Smooth muscle cell of the brain vasculature (primary cell): ENCODE measurements around the gene SPATA7.
"Not testable (repeated sequence)": the region's sequence is repeated elsewhere in the genome, so short reads cannot be mapped to it uniquely, and the experiment has no call there.

Experiments used
- DNase-seq: peaks from one replicate; pipeline ENCODE4 v3.0.0-alpha.2; 2012; ENCODE audit warnings: low read depth, low spot score

SPATA7 gene, protein sequence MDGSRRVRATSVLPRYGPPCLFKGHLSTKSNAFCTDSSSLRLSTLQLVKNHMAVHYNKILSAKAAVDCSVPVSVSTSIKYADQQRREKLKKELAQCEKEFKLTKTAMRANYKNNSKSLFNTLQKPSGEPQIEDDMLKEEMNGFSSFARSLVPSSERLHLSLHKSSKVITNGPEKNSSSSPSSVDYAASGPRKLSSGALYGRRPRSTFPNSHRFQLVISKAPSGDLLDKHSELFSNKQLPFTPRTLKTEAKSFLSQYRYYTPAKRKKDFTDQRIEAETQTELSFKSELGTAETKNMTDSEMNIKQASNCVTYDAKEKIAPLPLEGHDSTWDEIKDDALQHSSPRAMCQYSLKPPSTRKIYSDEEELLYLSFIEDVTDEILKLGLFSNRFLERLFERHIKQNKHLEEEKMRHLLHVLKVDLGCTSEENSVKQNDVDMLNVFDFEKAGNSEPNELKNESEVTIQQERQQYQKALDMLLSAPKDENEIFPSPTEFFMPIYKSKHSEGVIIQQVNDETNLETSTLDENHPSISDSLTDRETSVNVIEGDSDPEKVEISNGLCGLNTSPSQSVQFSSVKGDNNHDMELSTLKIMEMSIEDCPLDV

DNA sequence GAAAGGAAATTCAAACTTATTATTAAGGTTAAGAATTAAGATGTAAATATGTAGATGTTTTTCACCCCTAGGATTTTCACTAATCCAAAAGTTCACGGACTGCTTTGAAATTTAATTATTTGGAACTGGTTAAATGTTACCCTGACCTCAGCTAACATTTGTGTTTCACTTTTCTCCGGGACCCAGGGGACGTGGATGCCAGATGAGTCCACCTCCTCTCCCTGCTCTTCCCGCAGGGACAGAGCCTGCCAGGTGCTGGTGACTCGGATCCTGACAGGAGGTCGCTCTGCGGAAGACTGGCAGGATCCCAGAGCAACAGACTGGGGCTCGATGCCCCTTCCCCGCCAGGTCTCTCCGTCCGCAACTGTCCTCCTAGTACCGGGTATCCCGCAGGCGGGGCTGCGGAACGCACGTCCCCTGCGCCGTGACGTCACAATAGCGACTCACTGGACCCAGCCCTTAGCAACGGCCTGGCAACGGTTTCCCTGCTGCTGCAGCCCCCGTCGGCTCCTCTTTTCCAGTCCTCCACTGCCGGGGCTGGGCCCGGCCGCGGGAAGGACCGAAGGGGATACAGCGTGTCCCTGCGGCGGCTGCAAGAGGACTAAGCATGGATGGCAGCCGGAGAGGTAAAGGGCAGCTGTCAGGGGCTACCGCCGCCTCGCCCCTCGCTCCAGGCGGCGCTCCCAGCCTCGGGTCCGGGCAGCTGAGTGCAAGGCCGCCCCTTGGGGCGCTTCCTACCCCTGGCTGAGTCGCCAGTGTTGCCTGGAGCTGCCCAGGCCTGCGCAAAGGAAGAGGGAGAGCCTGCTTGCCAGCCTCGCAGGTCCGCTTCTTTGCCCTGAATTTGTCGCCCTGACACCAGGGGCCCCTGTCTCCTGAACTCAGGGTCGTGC, at the start of gene SPATA7:
TSS of gene SPATA7 (plus strand) at position 446 of the 890 bp plus-strand sequence. CDS start at position 608, 162 bp downstream.
- peak; percentile 63 for DNase-seq

DNA sequence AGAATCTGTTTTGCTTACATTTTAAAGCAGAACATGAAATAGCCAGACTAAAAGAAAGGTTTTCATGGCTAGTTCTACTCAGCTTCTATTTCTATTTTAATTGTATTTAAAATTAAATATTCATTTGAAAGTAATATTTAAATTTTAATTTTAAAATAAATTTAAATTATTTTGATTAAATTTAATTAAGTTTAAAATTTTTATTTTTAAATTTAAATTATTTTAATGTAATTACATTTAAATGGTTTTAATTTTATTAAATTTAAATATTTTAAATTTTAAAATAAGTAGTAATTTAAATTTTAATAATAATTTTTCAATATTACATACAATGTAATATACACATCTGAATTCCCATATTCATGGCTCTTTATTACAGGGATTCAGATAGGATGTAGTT, 45.1 kb upstream of the SPATA7 start:
- DNase-seq: no peak

DNA sequence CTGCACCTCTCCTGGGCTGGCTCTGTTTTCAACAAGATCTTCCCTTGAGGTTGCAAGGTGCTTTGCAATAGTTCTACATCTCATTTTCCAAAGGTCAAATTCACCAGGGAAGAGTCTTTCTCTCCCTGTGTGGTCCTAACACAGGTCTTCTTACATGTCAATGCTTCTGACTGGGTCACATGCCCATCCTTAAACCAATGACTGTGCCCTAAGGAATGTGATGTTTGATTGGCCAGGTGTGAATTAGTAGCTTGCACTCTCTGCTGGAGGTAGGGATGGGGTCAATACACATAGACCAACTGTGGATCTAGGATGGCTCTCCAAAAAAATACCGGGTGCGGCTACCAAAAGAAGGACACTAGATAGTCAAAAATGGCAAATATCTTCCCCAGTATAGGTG, 42.5 kb upstream of the SPATA7 start:
- no peak for DNase-seq

DNA sequence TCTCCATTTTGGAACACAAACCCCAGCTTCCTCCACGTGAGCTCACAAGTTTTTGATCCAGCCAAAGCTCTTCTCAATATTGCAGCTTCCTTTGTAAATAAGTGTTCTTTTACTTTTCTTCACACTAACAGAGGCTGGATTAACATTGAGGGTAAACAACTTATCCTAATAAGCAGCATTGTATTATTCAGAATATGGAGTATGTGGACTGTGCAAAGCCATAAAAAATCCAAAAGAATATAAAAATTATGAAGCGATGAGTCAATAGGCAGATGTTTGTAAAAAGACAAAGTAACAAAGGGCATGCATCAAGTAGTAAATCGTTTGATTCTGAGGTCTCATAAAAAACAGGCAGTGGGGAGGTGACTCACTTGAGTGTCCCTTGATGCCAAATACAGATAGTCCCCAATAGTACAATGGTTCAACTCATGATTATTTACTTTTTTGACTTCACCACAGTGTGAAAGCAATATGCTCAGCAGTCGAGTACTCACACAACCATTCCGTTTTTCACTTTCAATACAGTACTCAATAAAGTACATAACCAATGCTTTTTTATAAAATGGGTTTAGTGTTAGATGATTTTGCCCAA, 39.3 kb upstream of the SPATA7 start:
- no peak for DNase-seq

DNA sequence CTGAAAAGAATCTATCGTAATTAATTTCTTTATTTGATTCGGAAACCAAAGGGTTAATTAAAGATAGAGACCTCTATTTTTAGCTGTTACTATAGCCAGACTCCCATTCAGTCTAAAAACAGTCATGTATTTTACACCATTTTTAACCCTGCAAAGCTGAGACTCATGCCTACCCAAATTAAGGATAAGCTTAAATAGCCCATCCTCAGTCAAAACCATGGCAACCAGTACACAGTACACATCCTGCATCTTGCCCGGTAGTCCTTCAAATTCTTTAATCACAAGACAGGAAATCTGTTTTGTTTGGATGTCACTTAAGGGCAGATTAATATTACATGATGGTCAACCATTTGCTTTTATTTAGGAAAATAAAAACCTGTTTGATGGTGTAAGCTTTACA, 36.9 kb upstream of the SPATA7 start:
- no peak for DNase-seq

DNA sequence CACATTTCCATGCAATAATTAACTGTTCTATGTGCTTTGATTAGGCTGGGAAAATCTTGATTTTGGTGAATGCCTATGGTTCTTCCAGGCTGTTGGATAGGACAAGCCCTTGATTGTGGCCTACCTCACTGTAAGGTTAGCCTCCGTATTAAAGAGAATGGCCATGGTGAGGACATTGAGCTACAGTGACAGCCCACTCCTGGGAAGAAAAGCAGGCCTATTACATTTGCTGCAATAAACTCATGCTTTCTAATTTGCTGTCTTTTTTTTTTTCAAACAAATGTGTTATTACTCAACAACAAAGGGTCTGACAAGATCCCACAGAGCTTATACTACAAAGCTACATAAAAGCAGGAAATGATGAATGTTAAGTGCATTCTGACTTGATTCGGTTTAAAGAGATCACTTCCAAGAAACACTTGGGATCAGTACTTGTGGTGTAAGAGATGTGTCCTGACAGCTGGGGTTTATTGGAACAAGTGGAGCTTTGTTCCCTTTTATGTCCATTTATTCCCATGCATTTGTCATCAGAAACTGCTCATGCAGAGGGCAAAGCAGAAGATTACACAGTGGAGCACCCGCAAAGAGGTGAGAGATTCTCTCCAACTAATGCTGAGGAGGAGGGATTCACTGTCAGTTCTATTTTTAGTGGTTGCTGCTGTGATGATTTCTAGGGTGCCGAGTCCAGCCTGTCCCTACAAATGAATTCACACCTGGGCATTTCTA, 33.3 kb upstream of the SPATA7 start:
- DNase-seq: no peak

DNA sequence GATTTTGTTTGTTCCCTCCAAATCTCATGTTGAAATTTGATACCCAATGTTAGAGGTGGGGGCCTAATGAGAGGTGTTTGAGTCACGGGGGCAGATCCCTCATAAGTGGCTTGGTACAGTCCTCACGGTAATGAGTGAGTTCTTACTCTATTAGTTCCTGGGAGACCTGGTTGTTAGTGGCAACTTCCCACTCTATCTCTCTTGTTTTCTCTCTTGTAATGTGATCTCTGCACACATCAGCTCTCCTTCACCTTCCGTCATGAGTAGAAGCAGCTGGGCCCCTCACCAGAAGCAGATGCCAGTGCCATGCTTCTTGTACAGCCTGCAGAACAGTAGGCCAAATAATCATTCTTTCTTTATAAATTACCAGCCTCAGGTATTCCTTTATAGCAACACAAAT, 32.8 kb upstream of the SPATA7 start:
- DNase-seq: no peak

DNA sequence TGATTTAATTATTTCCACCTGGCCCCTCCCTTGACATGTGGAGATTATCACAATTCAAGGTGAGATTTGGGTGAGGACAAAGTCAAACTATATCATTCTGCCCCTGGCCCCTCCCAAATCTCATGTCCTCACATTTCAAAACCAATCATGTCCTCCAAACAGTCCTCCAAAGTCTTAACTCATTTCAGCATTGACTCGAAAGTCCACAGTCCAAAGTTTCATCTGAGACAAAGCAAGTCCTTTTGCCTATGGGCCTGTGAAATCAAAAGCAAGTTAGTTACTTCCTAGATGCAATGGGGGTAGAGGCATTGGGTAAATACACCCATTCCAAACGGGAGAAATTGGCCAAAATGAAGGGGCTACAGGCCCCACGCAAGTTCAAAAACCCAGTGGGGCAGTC, 31.1 kb upstream of the SPATA7 start:
- no peak for DNase-seq

DNA sequence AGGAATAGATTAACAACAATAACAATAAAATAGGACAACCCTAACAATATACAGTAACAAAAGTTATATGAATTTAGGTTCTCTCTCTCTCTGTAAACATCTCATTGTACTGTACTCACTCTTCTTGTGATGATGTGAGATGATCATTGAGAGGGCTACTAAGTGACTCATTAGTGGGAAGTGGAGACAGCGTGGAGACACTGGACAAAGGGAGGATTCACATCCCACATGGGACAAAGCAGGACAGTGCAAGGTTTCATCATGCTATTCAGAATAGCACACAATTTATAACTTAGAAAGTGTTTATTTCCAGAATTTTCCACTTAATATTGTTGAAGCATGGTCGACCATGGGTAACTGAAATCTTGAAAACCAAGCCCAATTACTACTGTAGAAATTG, 26.0 kb upstream of the SPATA7 start:
- DNase-seq: no peak

DNA sequence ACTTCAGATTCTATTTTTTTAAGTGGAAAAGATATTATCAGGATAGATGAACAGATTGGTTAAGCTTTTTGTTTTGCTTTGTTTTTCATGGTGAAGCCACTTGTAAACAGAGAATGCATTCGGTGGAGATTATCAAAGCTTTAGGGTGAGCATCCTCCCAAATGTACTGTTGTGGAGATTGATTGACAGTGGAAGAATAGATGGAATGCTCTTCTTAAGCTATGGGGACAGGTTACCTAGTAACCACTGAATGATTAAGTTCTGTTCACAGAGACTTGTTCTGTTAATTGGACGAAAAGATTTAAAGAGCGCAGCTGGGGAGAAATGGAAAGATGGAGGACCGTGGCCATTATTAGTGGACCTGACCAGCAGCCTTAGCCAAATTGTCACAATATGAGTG, 21.8 kb upstream of the SPATA7 start:
- DNase-seq: no peak

DNA sequence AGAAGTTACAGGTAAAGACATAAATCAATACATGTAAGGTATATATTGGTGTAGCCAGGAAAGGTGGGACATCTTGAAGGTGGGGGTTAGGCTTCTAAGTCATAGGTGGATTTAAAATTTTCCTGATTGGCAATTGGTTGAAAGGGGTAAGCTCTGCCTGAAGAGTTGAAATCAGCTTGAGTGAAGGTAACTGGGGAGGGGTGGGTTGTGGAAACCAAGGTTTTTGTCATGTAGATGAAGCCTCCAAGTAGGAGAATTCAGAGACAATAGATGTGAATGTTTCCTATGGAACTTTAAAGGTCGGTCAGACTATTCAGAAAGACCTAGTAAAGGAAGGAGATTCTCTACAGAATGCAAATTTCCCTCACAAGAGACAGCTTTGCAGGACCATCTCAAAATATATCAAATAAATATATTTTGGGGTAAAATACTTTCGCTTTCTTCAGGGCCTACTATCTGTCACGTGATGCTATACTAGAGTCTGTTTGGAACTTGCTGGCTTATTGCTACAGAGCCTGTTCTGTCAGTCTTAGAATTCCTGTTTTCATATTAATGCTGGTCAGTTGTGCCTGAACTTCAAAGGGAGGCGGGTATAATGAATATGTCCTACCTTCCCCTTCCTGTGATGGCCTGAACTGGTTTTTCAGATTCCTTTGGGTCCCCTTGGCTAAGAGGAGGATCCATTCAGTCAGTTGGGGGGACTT, 20.6 kb upstream of the SPATA7 start:
- DNase-seq: no peak

DNA sequence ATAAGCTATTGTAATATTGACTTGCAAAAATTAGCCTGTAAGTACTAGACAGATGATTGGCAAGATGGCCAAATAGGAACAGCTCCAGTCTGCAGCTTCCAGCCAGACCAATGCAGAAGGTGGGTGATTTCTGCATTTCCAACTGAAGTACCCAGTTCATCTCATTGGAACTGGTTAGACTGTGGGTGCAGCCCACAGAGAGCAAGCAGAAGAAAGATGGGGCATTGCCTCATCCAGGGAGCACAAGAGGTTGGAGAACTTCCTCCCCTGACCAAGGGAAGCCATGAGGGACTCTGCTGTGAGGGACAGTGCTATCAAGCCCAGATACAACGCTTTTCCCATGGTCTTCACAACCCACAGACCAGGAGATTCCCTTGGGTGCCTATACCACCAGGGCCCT, 16.0 kb upstream of the SPATA7 start:
- no peak for DNase-seq

DNA sequence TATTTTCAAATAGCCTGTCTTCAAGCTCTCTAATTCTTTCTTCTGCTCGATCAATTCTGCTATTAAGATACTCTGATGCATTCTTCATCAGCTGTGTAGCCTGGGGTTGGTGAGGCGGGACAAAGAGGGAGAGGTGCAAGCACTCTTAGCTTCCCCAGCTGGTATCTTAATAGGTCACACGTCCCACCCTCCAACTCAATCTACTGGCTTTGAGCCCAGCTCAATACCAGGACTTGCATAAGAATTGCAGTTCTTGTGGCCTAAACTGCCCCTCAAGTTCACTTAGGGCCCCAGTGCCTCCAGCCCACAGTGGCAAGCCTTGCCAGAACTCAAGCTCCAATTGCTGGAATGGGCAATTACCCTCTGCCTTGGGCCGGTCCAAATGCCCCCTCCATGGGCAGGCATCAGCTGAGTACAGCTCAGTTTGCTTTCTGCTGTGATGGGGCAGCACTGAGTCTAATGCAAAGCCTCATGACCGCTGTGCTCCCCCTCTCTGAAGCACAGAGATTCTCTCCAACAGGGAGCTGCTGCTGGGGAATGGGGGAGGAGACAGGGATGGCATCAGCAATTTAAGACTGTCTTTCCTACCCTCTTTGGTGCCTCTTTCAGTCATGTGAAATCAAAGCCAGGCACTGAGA, 5.6 kb upstream of the SPATA7 start:
- no peak for DNase-seq

DNA sequence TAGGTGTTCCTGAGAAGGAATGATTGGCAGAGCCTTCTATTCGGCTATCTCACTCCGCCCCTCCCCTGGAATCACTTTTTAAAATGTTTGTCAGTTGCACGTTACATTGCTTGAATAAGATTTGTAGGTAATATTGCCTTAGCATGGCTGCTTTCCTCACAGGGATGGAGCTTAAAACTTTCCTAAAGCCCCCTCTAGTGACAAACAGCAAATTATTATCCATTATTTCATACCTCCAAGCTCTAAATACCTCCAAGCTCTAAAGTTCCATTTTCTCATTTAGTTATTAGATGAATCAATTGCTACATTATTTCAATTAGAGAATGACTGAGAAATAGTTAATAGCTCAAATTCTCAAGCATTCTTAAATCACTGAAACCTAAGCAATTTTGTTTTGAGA, 5.1 kb upstream of the SPATA7 start:
- no peak for DNase-seq

DNA sequence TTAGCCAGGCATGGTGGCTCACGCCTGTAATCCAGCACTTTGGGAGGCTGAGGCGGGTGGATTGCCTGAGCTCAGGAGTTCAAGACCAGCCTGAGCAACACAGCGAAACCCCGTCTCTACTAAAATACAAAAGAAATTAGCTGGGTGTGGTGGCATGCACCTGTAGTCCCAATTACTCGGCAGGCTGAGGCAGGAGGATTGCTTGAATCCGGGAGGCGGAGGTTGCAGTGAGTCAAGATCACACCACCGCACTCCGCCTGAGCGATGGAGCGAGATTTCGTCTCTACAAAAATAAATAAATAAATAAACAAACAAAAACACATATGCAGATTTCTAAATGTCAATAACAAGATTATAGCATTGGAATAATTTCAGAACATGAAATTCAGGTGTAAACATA, 3.8 kb upstream of the SPATA7 start:
- DNase-seq: not testable (repeated sequence)

DNA sequence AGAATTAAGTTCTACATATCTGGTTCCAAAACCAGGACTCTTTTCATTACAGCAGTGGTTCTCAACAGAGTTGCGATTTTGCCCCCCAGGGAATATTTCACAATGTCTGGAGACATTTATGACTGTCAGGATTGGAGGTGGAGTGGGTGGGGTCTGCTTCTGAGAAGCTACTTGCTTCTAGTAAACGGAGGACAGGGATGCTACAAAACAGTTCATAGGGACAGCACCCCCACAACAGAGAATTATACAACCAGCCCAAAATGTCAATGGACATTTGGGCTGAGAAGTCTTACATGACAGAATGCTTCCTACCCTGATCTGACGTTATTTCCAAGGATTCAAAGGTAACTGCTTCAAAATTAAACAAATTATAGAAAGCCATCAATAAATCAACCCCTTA, 739 bp upstream of the SPATA7 start:
- no peak for DNase-seq

DNA sequence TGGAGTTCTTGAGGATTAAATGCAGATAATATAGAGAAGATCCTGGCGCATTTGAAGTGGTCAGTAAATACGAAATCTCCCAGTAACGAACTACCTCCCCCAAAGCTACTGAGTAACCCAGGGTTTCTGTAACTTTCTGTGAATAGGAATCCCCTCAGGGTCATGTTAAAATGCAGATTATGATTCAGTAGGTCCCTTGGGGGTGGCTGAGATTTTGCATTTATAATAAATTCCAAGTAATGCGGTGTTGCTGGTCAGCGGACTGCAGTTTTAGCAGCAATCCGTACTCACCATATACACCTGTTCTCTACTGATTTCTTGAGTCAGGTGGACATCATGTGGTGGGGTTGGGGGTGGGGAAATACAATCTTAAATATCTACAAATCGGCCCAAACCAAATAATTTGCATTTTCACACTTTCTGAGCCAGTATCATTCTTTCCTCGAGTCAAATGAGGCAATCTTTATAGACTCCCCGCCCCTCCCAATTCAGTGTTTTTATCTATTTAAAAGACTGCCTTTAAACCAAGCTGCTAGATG, 868 bp downstream of the SPATA7 start:
- DNase-seq: no peak

DNA sequence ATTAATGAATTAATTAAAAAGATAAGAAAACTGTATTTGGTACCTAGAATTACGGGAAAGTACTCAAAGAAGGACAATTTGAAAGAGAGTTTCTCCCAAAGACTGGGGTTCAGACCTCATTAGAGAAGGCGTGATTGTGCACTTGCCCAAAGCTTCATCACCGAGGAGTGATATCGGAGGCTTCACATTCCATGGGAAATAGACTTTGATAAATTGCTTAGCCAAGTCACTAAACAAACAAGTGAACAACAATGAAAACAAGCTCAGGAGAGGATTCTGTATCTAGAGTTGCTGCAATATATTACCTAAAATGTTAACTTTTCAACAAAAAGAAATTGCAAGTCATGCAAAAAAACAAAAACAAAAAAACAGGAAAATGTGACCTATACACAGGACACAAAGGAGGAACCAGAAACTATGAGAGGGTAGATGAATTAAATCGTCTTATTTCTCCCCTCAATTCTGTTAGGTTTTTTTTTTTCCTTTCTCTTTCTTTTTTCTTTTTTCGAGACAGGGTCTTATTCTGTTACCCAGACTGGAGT, 3.4 kb downstream of the SPATA7 start:
- no peak for DNase-seq

DNA sequence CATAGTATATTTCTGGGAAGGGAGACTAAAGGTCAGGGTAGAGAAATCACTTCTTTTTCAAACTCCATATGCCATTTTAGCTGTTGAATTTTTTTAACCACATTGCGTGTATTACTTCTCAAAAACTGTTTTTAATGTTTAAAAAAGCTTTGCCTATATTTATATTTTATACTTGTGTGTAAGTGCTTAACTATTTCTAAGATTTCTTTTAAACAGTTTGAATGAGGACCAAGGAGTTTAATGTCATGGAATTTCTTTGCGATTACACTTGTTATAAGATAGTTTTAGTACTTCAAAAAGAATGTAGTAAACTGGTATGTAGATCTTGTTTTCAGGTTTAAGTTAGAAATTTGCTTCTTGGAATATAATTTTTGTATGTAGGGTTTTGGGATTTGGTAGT, 7.2 kb downstream of the SPATA7 start:
- no peak for DNase-seq

DNA sequence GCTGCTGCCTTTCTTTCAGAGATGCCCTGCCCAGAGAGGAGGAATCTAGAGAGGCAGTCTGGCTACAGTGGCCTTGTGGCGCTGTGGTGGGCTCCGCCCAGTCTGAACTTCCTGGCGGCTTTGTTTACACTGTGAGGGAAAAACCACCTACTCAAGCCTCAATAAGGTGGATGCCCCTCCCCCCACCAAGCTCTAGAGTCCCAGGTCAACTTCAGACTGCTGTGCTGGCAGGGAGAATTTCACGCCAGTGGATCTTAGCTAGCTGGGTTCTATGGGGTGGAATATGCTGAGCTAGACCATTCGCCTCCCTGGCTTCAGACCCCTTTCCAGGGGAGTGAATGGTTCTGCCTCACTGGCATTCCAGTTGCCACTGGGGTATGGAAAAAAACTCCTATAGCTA, 25.6 kb downstream of the SPATA7 start:
- no peak for DNase-seq
